Neural cell (in vitro differentiated cells): ENCODE measurements around the gene MTCL1.

Source experiments
- CTCF ChIP-seq: fragments of 450-650 bp; IDR thresholded peaks from 2 replicates; pipeline ENCODE4 v1.5.1; 2014; ENCODE audit warnings: antibody characterized with exemption, mild to moderate bottlenecking, moderate library complexity; ENCODE audit not compliant: poor library complexity, severe bottlenecking
- MXI1 ChIP-seq: fragments of 450-650 bp; conservative IDR thresholded peaks from 2 replicates; pipeline ENCODE4 v1.6.1; 2014; ENCODE audit warnings: antibody characterized with exemption, mild to moderate bottlenecking; ENCODE audit not compliant: poor library complexity, severe bottlenecking
- RAD21 ChIP-seq: fragments of 450-650 bp; conservative IDR thresholded peaks from 2 replicates; pipeline ENCODE4 v1.6.1; 2014; ENCODE audit warnings: antibody characterized with exemption, mild to moderate bottlenecking, moderate library complexity
- SMC3 ChIP-seq: fragments of 450-650 bp; conservative IDR thresholded peaks from 2 replicates; pipeline ENCODE4 v1.6.1; 2014; ENCODE audit warnings: antibody characterized with exemption, mild to moderate bottlenecking, moderate library complexity; ENCODE audit not compliant: poor library complexity

GRCh38 chr18:8750954-8751415, 45.6 kb downstream of the MTCL1 start:
- TF ChIP-seq CTCF (no peak), SMC3 (no peak), RAD21 (no peak), MXI1 (no peak)
